Measurements from ENCODE around the gene DGKD.

DNA sequence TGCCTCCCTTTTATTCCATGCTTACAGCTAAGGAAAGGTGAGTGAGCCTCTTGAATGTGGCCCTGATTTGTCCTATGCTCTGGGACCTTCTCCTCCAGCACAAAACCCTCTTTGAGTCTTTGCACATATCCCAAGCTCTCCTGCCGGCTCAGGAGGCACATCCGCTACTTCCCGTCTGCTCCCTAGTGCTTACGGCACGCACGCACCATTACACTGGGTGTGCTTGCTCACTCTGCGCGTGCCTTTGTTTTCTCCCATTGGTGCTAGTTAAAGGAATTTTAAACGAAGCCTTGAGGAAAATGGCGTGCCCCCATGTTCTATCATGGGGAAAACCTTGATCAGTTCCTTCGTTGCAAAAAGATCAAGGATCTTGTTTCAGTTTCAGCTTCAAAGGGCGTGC, 7.9 kb upstream of the DGKD start:
- TF ChIP-seq CTCF (IDR thresholded peaks at IDR 0.05 in 2 of 3, conservative IDR thresholded peaks at IDR 0.05 in 1 of 3; ENCODE audit: borderline replicate concordance in 1 of 3, insufficient read depth in 1 of 3, low read depth in 2 of 3, low read length in 2 of 3) (no peak), EZH2phosphoT487 (IDR thresholded peaks at IDR 0.05; ENCODE audit: borderline replicate concordance) (no peak), EZH2 (IDR thresholded peaks at IDR 0.05) (no peak), POLR2AphosphoS5 (IDR thresholded peaks at IDR 0.05; ENCODE audit: low read depth, low read length) (no peak), POLR2A (IDR thresholded peaks at IDR 0.05; ENCODE audit: borderline replicate concordance, extremely low read depth, insufficient read depth, insufficient read length) (no peak), SIN3A (IDR thresholded peaks at IDR 0.05; ENCODE audit: low read depth) (no peak), FOSL1 (IDR thresholded peaks at IDR 0.05; ENCODE audit: low read depth) (no peak), SP1 (IDR thresholded peaks at IDR 0.05; ENCODE audit: low read depth) (no peak), MAX (IDR thresholded peaks at IDR 0.05) (no peak), ZNF274 (IDR thresholded peaks at IDR 0.05; ENCODE audit: low read depth, low read length) (no peak), SRF (IDR thresholded peaks at IDR 0.05; ENCODE audit: low read depth) (no peak)
- TF ChIP-seq, protein P1, sequence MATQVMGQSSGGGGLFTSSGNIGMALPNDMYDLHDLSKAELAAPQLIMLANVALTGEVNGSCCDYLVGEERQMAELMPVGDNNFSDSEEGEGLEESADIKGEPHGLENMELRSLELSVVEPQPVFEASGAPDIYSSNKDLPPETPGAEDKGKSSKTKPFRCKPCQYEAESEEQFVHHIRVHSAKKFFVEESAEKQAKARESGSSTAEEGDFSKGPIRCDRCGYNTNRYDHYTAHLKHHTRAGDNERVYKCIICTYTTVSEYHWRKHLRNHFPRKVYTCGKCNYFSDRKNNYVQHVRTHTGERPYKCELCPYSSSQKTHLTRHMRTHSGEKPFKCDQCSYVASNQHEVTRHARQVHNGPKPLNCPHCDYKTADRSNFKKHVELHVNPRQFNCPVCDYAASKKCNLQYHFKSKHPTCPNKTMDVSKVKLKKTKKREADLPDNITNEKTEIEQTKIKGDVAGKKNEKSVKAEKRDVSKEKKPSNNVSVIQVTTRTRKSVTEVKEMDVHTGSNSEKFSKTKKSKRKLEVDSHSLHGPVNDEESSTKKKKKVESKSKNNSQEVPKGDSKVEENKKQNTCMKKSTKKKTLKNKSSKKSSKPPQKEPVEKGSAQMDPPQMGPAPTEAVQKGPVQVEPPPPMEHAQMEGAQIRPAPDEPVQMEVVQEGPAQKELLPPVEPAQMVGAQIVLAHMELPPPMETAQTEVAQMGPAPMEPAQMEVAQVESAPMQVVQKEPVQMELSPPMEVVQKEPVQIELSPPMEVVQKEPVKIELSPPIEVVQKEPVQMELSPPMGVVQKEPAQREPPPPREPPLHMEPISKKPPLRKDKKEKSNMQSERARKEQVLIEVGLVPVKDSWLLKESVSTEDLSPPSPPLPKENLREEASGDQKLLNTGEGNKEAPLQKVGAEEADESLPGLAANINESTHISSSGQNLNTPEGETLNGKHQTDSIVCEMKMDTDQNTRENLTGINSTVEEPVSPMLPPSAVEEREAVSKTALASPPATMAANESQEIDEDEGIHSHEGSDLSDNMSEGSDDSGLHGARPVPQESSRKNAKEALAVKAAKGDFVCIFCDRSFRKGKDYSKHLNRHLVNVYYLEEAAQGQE (IDR thresholded peaks at IDR 0.05; ENCODE audit: low read depth): no peak
- TF ChIP-seq, protein P2, sequence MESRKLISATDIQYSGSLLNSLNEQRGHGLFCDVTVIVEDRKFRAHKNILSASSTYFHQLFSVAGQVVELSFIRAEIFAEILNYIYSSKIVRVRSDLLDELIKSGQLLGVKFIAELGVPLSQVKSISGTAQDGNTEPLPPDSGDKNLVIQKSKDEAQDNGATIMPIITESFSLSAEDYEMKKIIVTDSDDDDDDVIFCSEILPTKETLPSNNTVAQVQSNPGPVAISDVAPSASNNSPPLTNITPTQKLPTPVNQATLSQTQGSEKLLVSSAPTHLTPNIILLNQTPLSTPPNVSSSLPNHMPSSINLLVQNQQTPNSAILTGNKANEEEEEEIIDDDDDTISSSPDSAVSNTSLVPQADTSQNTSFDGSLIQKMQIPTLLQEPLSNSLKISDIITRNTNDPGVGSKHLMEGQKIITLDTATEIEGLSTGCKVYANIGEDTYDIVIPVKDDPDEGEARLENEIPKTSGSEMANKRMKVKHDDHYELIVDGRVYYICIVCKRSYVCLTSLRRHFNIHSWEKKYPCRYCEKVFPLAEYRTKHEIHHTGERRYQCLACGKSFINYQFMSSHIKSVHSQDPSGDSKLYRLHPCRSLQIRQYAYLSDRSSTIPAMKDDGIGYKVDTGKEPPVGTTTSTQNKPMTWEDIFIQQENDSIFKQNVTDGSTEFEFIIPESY (IDR thresholded peaks at IDR 0.05; ENCODE audit: extremely low read depth, insufficient replicate concordance, low read length): no peak
